ENCODE data around the gene FBXL3.

DNA sequence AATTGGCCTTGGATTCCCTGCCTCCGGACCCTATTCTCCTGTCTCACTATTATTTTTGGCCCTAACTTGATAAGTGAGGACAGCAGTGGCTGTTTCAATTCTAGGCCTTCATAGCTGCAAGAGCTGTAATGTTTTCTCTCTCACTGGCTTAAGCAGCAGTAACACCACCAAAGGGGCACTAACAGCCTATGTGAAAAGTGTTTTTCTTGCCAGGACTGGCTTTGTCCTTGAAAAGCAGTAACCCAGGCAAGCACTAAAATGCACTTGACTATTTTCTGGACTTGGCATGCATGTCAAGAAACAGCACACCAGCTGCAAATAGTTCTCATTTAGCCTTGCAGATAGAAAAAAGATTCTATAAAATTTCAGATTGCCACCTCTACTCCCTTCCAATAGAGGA lies 9.3 kb upstream of the FBXL3 start:
- TF ChIP-seq, protein P1, sequence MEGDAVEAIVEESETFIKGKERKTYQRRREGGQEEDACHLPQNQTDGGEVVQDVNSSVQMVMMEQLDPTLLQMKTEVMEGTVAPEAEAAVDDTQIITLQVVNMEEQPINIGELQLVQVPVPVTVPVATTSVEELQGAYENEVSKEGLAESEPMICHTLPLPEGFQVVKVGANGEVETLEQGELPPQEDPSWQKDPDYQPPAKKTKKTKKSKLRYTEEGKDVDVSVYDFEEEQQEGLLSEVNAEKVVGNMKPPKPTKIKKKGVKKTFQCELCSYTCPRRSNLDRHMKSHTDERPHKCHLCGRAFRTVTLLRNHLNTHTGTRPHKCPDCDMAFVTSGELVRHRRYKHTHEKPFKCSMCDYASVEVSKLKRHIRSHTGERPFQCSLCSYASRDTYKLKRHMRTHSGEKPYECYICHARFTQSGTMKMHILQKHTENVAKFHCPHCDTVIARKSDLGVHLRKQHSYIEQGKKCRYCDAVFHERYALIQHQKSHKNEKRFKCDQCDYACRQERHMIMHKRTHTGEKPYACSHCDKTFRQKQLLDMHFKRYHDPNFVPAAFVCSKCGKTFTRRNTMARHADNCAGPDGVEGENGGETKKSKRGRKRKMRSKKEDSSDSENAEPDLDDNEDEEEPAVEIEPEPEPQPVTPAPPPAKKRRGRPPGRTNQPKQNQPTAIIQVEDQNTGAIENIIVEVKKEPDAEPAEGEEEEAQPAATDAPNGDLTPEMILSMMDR (IDR thresholded peaks at IDR 0.05; ENCODE audit: insufficient read depth, low read depth, low read length), result no peak
- TF ChIP-seq EZH2 (IDR thresholded peaks at IDR 0.05; ENCODE audit: insufficient read depth, low read length), result no peak
